Gastroesophageal sphincter (tissue), 4 donors: Measurements from ENCODE around the gene TCF12. TPM values are rescaled to one million over a fixed set of nuclear protein-coding genes. Genes with fewer than 3 reads are reported as not detected.

ENCODE experiments used
- ATAC-seq: fragments of 150-250 bp; one replicate; pipeline ENCODE4 v1.9.1; 2016; ENCODE audit warnings: mild to moderate bottlenecking, moderate library complexity
- H3K27ac ChIP-seq, 4 donors: fragments of 200-600 bp; sonication (generic) in 3 of 4; 1 replicate in 3 of 4; 2 replicates in 1 of 4; pipeline ENCODE4 v1.5.1; 2016 to 2019
- H3K27me3 ChIP-seq: fragments of 200-600 bp; sonication (generic); one replicate; pipeline ENCODE4 v1.5.1; 2019
- H3K36me3 ChIP-seq, 2 donors: fragments of 200-600 bp; sonication (generic); one replicate each; pipeline ENCODE4 v1.5.1; 2019; ENCODE audit warnings: control low read depth in 1 of 2
- H3K4me1 ChIP-seq, 3 donors: fragments of 200-600 bp; sonication (generic); 1 replicate in 2 of 3; 2 replicates in 1 of 3; pipeline ENCODE4 v1.5.1; 2016 to 2019; ENCODE audit warnings: control low read depth in 2 of 3
- H3K4me3 ChIP-seq, 2 donors: fragments of 200-600 bp; sonication (generic); one replicate each; pipeline ENCODE4 v1.5.1; 2019; ENCODE audit warnings: mild to moderate bottlenecking in 1 of 2, moderate library complexity in 1 of 2
- H3K9me3 ChIP-seq, 3 donors: fragments of 200-600 bp; sonication (generic); one replicate each; pipeline ENCODE4 v1.5.1; 2017 to 2019; ENCODE audit warnings: control low read depth in 2 of 3
- CTCF ChIP-seq, 4 experiments: fragments of 200-600 bp in 2 of 4; fragments of 450-650 bp in 2 of 4; sonication (generic) in 1 of 4; IDR thresholded peaks; one replicate each; pipeline ENCODE4 v1.5.1; 2017 to 2019; ENCODE audit warnings: antibody characterized with exemption in 4 of 4, mild to moderate bottlenecking in 2 of 4, moderate library complexity in 2 of 4
- EP300 ChIP-seq: sonication (generic); formaldehyde crosslinking; IDR thresholded peaks from one replicate; pipeline ENCODE4 v1.6.1; 2017; ENCODE audit warnings: antibody characterized with exemption, mild to moderate bottlenecking
- POLR2A ChIP-seq, 2 donors: fragments of 450-650 bp; IDR thresholded peaks; one replicate each; pipeline ENCODE4 v1.6.1; 2017; ENCODE audit warnings: antibody characterized with exemption in 2 of 2, mild to moderate bottlenecking in 2 of 2, moderate library complexity in 1 of 2
- POLR2AphosphoS5 ChIP-seq: sonication (generic); formaldehyde crosslinking; IDR thresholded peaks from one replicate; pipeline ENCODE4 v1.6.1; 2017; ENCODE audit warnings: antibody characterized with exemption
- WGBS, 2 donors: methylation state at CpG; one replicate each; pipeline ENCODE4 v1.1.5; 2018; ENCODE audit warnings: low coverage in 1 of 2; 5-methylcytosine and 5-hydroxymethylcytosine counted together
- total RNA-seq, 4 donors: library from RNA; depleted of rRNA; stranded (reverse); fragments of >200 nt; gene quantifications; one replicate each; pipeline ENCODE4 v1.1.0, GENCODE V29; 2016

The TCF12 gene
- total RNA-seq, 4 donors from 2014 or later, result 78.1 to 194 (median 154) TPM

- no peak for ATAC-seq
- Histone ChIP-seq H3K27me3 (no peaks in the 10 kb centered on the region), H3K36me3 (no peaks in the 10 kb centered on the region), H3K4me3 (no peak overlapping the region), H3K4me1 (peaks cover 0 to 19% (median 2%) of the 10 kb centered on the region in 3 donors), H3K27ac (no peak overlapping the region), H3K9me3 (peaks cover 0 to 27% (median 0%) of the 10 kb centered on the region in 3 donors)
- TF ChIP-seq CTCF (IDR thresholded peaks at IDR 0.05) (no peak), POLR2AphosphoS5 (no peak), EP300 (no peak), POLR2A (IDR thresholded peaks at IDR 0.05) (no peak)
- WGBS, 2 donors, result 68 to 72% methylated on average over 4 to 5 of the region's 5 CpGs
Measured at GRCh38 chr15:56957812-56958406, 39.5 kb downstream of the TCF12 start.

GRCh38 chr15:56959318-56959648 is 40.8 kb downstream of the TCF12 start:
- TF ChIP-seq POLR2AphosphoS5, result no peak

DNA sequence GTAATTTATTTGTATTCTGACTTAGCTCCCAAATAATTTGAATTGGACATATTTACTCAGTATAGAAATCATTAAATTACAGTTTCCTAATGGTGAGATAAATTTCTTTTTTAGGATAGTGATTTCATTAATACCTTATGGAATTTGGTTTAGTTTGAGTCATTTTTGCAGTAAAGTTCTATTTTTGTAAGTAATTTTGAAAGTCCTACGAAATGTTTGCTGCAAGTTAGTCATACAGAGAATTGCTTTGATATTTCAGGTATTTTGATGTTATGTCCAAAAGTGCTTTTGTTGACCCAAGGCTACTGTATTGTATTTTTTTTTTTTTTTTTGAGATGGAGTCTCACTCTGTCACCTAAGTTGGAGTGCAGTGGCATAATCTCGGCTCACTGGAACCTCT is 41.7 kb downstream of the TCF12 start:
- H3K27me3 ChIP-seq, result no peaks in the 10 kb centered on the region
- 86 to 87% methylated on average over 1 of the region's 2 CpGs for WGBS, 2 donors
- no peak for ATAC-seq
- H3K27ac ChIP-seq, result no peak overlapping the region
- H3K4me1 ChIP-seq, result peaks cover 5 to 41% (median 6%) of the 10 kb centered on the region in 3 donors
- H3K9me3 ChIP-seq, result peaks cover 0 to 23% (median 0%) of the 10 kb centered on the region in 3 donors
- no peak for TF ChIP-seq POLR2A (IDR thresholded peaks at IDR 0.05)
- no peaks in the 10 kb centered on the region for H3K36me3 ChIP-seq
- H3K4me3 ChIP-seq, result no peak overlapping the region

More at GRCh38 chr15:56959318-56959648, 40.8 kb downstream of the TCF12 start:
- Histone ChIP-seq H3K36me3 (no peaks in the 10 kb centered on the region), H3K27me3 (no peaks in the 10 kb centered on the region), H3K27ac (no peak overlapping the region), H3K4me3 (no peak overlapping the region), H3K9me3 (peaks cover 0 to 27% (median 0%) of the 10 kb centered on the region in 3 donors), H3K4me1 (peaks cover 2 to 32% (median 6%) of the 10 kb centered on the region in 3 donors)
- ATAC-seq, result no peak

DNA sequence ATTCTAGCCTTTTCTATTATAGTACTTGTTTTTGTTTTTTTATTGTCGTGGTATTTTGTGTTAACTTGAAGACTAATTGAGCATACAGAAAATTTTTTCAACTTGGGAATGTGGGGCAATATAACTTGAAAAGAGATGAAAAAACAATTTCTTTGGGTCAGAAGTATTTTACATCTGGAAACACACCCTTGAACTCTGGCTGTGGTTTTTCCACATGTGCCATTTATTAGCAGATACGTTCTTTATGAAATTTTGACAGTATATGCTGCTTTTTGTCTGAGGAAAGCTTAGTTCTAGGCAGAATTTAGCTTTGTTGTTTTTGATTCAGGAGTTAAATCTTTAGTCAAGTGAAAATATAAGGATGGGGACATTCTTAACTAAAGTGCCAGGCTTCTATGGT is 44.7 kb downstream of the TCF12 start:
- Histone ChIP-seq H3K4me1 (peaks cover 5 to 57% (median 6%) of the 10 kb centered on the region in 3 donors), H3K27ac (no peak overlapping the region), H3K27me3 (no peaks in the 10 kb centered on the region), H3K36me3 (no peaks in the 10 kb centered on the region), H3K4me3 (no peak overlapping the region), H3K9me3 (no peaks in the 10 kb centered on the region)
- ATAC-seq, result no peak
- TF ChIP-seq CTCF (IDR thresholded peaks at IDR 0.05), result no peak
- TF ChIP-seq EP300, result no peak
- TF ChIP-seq POLR2A (IDR thresholded peaks at IDR 0.05), result no peak
- no peak for TF ChIP-seq POLR2AphosphoS5
- WGBS, 2 donors, result 63 to 80% methylated on average over 2 of the region's 2 CpGs

GRCh38 chr15:56963710-56964109 is 45.3 kb downstream of the TCF12 start:
- ATAC-seq, result no peak
- Histone ChIP-seq H3K4me3 (no peak overlapping the region), H3K36me3 (no peaks in the 10 kb centered on the region), H3K9me3 (no peaks in the 10 kb centered on the region), H3K27ac (no peak overlapping the region), H3K4me1 (peaks cover 5 to 57% (median 6%) of the 10 kb centered on the region in 3 donors), H3K27me3 (no peaks in the 10 kb centered on the region)
- no peak for TF ChIP-seq POLR2A (IDR thresholded peaks at IDR 0.05)
- TF ChIP-seq EP300, result no peak
- TF ChIP-seq CTCF (IDR thresholded peaks at IDR 0.05), result no peak
- no peak for TF ChIP-seq POLR2AphosphoS5
- WGBS, 2 donors, result 80 to 88% methylated on average over 2 to 4 of the region's 4 CpGs

DNA sequence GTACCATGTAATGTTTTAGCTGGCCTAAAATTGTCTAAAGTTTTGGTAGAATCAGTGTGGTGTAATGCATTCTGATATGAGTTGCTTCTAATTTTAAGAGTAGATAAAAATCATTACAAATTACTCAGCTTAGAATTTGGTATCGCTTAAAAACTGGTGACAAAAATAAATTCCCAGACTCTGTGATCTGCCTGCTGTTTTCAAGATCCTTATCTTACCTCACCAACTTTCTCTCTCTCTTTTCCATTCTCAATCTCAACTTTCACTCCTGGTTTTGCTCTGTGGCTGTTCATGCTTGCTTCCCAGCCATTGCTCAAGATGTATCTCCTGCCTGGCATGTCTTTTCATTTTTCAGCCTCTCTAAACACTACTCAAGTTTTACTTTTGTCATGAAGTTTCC is 45.7 kb downstream of the TCF12 start:
- no peak for ATAC-seq
- H3K9me3 ChIP-seq, result no peaks in the 10 kb centered on the region
- H3K4me3 ChIP-seq, result no peak overlapping the region

More for the DNA sequence above, 45.7 kb downstream of the TCF12 start:
- TF ChIP-seq POLR2AphosphoS5 (no peak), CTCF (IDR thresholded peaks at IDR 0.05) (no peak), POLR2A (IDR thresholded peaks at IDR 0.05) (no peak), EP300 (no peak)
- Histone ChIP-seq H3K27ac (no peak overlapping the region), H3K36me3 (no peaks in the 10 kb centered on the region), H3K4me1 (peaks cover 5 to 58% (median 6%) of the 10 kb centered on the region in 3 donors), H3K27me3 (no peaks in the 10 kb centered on the region)
- 57 to 100% methylated on average over 1 of the region's 1 CpG for WGBS, 2 donors
